ENCODE results near the gene MAP3K14.
A peak's percentile ranks its signal among the peaks of the same experiment; 100 is the strongest.

Gene MAP3K14

GRCh38 chr17:45338996-45339535 is 22.2 kb upstream of the MAP3K14 start:
- DNase-seq (ENCODE audit: low spot score) = no peak

DNA sequence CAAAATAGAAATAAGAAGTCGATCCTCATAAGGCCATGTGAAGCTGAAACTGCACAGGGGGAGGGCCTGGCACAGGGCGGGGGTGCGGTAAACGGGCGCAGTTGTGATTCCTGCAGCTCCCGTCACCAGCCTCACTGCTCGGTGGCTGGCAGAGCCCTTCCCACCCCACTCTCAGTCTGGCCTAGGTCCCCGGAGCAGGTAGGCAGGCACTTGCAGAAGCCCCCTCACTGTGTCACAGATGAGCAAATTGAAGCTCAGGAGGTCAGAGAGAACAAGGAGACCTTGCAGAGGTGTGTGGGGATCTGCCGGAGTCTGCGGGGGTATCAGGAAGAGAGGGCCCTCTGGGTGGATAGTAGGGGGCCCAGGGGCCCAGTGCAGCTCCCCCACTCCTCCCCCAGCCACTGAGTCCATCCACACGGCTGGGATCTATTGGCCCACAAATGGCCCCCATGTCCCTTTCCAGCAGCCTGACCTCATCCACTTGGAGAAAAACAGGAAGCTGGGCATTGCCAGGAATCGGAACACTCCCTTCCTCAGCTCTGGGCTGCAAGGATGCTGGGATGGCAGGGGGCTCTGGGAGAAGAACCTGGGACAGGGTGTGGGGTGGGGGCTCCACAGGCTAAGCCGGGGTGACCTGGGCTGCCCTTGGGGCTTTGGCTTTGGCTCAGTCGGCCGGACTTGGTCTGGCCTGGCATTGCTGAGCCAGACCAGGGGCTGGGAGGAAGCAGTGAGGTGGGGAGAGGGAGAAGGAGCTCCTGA is 21.4 kb upstream of the MAP3K14 start:
- DNase-seq (ENCODE audit: low spot score) = no peak

GRCh38 chr17:45336390-45337182 is 19.8 kb upstream of the MAP3K14 start:
- no peak for DNase-seq (ENCODE audit: low spot score)

- DNase-seq (ENCODE audit: low spot score) = no peak
Observed at GRCh38 chr17:45335721-45336120, 18.9 kb upstream of the MAP3K14 start.

- no peak for DNase-seq (ENCODE audit: low spot score)
Observed at GRCh38 chr17:45334701-45335677, 18.2 kb upstream of the MAP3K14 start.

- peak; percentile 33 for DNase-seq (ENCODE audit: low spot score)
Observed at GRCh38 chr17:45334231-45334630, 17.4 kb upstream of the MAP3K14 start.

GRCh38 chr17:45333702-45334092 is 16.9 kb upstream of the MAP3K14 start:
- DNase-seq (ENCODE audit: low spot score) = no peak

- DNase-seq (ENCODE audit: low spot score) = no peak
Observed at GRCh38 chr17:45332989-45333701, 16.3 kb upstream of the MAP3K14 start.

GRCh38 chr17:45332505-45332904 is 15.7 kb upstream of the MAP3K14 start:
- no peak for DNase-seq (ENCODE audit: low spot score)

GRCh38 chr17:45326626-45327025 is 9.8 kb upstream of the MAP3K14 start:
- DNase-seq (ENCODE audit: low spot score) = no peak

- DNase-seq (ENCODE audit: low spot score) = no peak
Observed at GRCh38 chr17:45325810-45326209, 9.0 kb upstream of the MAP3K14 start.

DNA sequence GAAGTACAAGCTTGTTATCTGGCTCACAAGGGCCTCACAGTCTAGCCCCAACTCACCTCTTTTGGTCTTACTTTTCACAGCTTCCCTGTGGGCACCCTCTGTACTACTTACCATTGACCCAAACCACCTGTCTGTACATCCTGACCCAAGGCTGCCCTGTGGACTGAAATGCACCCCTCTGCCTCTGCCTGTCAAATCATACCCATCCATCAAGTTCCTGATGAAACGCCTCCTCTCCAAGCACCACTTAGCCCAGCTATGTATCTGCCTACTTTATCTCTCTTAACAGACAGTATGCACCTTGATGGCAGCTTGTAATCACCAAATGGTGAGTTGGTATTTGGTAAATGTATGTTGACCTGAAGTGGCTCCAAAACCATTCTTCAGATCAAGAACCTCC is 7.5 kb upstream of the MAP3K14 start:
- DNase-seq (ENCODE audit: low spot score) = no peak

DNA sequence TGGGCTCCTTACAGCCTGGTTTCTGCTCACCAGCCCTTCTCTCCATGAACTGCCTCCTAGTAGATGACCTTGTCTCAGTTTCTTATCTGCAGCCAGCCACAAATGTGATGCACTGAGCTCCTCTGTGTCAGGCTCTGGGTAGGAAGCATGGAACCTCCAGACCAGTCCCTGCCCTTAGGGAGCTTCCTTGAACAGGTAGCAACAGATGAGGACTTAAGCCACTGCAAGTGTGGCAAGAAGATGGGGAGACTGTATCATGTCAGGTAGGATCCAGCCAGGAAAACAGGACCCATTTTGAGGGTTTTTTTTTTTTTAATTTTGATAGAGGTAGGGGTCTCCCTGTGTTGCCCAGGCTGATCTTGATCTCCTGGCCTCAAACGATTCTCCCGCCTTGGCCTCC is 5.3 kb upstream of the MAP3K14 start:
- no peak for DNase-seq (ENCODE audit: low spot score)

DNA sequence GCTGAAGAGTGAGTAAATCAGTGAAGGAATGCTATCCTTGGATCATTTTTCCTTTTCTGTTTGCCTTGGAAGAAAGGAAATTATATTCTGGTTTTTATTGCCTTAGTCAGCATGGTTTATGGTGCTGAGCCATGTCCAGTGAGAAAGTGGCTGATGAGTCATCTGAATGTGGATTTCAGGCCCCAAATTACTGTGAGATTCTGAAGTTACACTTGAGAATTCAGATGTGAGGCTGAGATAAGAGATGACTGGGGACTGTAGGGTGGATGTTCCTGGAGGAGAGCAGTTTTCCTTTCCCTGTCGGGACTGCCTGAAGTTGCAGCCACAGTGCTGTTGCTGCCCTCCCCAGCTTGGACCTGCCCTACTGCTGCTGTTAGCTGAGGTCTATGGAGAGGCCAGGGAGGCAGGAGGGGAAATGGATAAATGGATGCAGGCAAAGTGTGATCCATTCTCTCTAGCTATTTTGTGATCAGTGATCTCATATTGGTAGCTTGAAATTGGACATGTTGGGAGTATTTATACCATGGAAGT is 4.2 kb upstream of the MAP3K14 start:
- no peak for DNase-seq (ENCODE audit: low spot score)

GRCh38 chr17:45320349-45320930 is 3.6 kb upstream of the MAP3K14 start:
- DNase-seq (ENCODE audit: low spot score) = no peak

DNA sequence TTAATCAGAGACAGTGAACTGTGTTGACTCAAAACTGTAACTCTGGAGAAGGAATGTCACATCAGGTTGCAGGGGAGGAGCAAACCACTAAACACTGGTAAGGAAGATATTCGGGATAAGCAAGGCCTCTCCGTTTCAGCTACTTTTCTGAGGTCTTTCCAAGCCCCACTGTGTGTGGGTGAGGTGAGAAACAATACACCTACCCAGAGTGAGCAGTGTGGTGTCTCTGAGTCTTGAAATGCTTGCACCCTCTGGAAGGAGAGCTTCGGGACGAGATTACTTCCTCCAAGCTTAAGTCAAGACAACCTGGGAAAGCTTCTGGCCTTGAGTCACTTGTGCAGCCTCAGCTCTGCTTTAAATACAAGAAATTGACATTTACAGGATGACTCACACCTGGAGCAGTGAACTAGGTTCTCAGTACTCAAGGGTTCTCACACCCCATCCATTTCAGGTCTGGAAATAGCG is 2.5 kb upstream of the MAP3K14 start:
- no peak for DNase-seq (ENCODE audit: low spot score)

DNA sequence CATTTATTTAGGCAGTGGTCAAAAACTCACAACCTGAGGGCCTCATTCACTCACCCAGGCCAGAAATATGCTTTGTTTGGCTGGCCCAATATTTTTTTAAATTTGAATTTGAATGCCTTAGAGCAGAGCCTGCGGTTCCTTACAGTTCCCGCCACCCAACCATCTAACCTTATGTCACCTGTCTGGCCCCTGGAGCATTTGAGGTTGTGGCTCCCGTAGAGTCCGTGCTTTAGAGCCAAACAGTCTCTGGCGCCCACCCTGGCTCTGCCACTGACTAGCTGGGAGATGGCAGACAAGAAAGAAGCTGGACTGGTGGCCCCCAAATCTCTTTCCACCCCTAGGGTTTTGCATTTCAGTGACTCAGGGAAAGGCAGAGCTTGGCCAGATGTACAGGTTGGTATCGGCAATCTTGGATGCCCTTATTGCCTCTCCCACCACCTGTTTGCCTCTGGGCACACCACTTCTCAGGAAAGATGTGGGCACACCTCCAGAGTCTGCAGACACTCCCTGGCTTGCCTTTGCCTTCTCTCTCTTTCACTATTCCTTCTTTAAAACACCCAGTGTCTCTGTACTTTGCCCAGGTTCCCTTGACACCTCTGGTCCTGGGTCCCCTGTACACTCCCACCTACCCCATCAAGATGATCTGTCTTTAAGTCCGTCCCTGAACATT is 1.9 kb upstream of the MAP3K14 start:
- no peak for DNase-seq (ENCODE audit: low spot score)

GRCh38 chr17:45317111-45317928 is 500 bp upstream of the MAP3K14 start:
- peak; percentile 99 for DNase-seq (ENCODE audit: low spot score)
